HepG2 (cell line): ENCODE measurements around the gene XPNPEP3. TPM values are rescaled to one million over a fixed set of nuclear protein-coding genes. Genes with fewer than 3 reads are reported as not detected.

ENCODE experiments used
- ATAC-seq: fragments of 200-7000 bp; cut with Tn5 transposase; 3 replicates; pipeline ENCODE4 v1.9.1; 2020; ENCODE audit warnings: mild to moderate bottlenecking, moderate library complexity
- BruUV-seq: library from RNA; stranded (reverse); fragments of 400-500 nt; replicated peaks from 2 replicates; lab custom pipeline; 2021; lab: Mats Ljungman, UMichigan
- CTCF ChIA-PET: fragments of 300-600 bp; formaldehyde crosslinking; extraction: SDS; loops from one replicate; lab custom pipeline; 2021; ENCODE audit warnings: low total read pairs, inconsistent platforms, low intra/inter-chr PET ratio; lab: Yijun Ruan, JAX
- POLR2A ChIA-PET: fragments of 350-600 bp; sonication (Branson Sonifier 250); formaldehyde crosslinking; loops from one replicate; lab custom pipeline; 2020; ENCODE audit warnings: antibody characterized with exemption, inconsistent platforms; lab: Yijun Ruan, JAX
- DNase-seq: peaks from one replicate; pipeline ENCODE4 v3.0.0-alpha.2; 2015; ENCODE audit warnings: low spot score
- FAIRE-seq: peaks from 3 replicates; lab custom pipeline; 2011; peaks lifted over from hg19 to GRCh38; lab: Jason Lieb, UNC
- H2AFZ ChIP-seq: one replicate; pipeline ENCODE4 v1.6.1; 2011; ENCODE audit warnings: low read length, inconsistent platforms
- H3K27ac ChIP-seq: fragments of 300-600 bp; 3 replicates; pipeline ENCODE4 v1.8.0; 2011; ENCODE audit warnings: mixed run types, mild to moderate bottlenecking, mixed read lengths, low read length, inconsistent platforms; ENCODE audit not compliant: insufficient read depth; ENCODE audit errors: extremely low read length
- H3K27me3 ChIP-seq, 2 experiments: fragments of 200-600 bp in 1 of 2; 2 replicates in 1 of 2; 3 replicates in 1 of 2; pipeline versions ENCODE4 v1.6.0 to v1.8.0; 2011; ENCODE audit warnings: low read length in 2 of 2, mild to moderate bottlenecking in 2 of 2, moderate library complexity in 2 of 2, inconsistent platforms in 1 of 2; ENCODE audit not compliant: insufficient read depth in 2 of 2, control insufficient read depth in 1 of 2
- H3K36me3 ChIP-seq, 2 experiments: fragments of 200-600 bp in 1 of 2; replicated peaks in 1 of 2; 2 replicates in 1 of 2; 3 replicates in 1 of 2; pipeline versions ENCODE4 v1.5.1 to v1.8.0; 2011; ENCODE audit warnings: low read length in 2 of 2, inconsistent platforms in 1 of 2; ENCODE audit not compliant: insufficient read depth in 2 of 2, control insufficient read depth in 1 of 2
- H3K4me1 ChIP-seq: 2 replicates; pipeline ENCODE4 v1.5.1; 2012; ENCODE audit warnings: low read length, inconsistent platforms; ENCODE audit not compliant: insufficient read depth
- H3K4me2 ChIP-seq: 2 replicates; pipeline ENCODE4 v1.6.0; 2011; ENCODE audit warnings: low read depth, low read length, inconsistent platforms
- H3K4me3 ChIP-seq, 3 experiments: fragments of 200-600 bp in 1 of 3; sonication (generic), shearing (Covaris generic) in 1 of 3; replicated peaks in 1 of 3; 2 replicates each; pipeline ENCODE4 v1.5.1; 2011 to 2016; ENCODE audit warnings: low read length in 3 of 3, inconsistent platforms in 2 of 3, low read depth in 2 of 3, mild to moderate bottlenecking in 2 of 3, control low read depth in 1 of 3, mixed read lengths in 1 of 3; ENCODE audit not compliant: insufficient read depth in 1 of 3
- H3K79me2 ChIP-seq: one replicate; pipeline ENCODE4 v1.6.1; 2011; ENCODE audit warnings: low read length, inconsistent platforms; ENCODE audit not compliant: insufficient read depth
- H3K9ac ChIP-seq: 2 replicates; pipeline ENCODE4 v1.6.0; 2011; ENCODE audit warnings: mild to moderate bottlenecking, low read depth, low read length, inconsistent platforms; ENCODE audit not compliant: insufficient read depth
- H3K9me3 ChIP-seq: 2 replicates; pipeline ENCODE4 v1.5.1; 2012; ENCODE audit warnings: mild to moderate bottlenecking, low read length
- H4K20me1 ChIP-seq: 2 replicates; pipeline ENCODE4 v1.6.0; 2011; ENCODE audit warnings: inconsistent platforms, mild to moderate bottlenecking, low read length, moderate library complexity; ENCODE audit not compliant: insufficient read depth
- ATM ChIP-seq: fragments of 450-650 bp; IDR thresholded peaks from 2 replicates; pipeline ENCODE4 v1.7.1; 2017; ENCODE audit warnings: mild to moderate bottlenecking, borderline replicate concordance
- CCDC6 ChIP-seq: sonication (generic); formaldehyde crosslinking; IDR thresholded peaks from 2 replicates; pipeline ENCODE4 v1.8.1; 2022; ENCODE audit warnings: mild to moderate bottlenecking, missing genetic modification reagents, moderate library complexity
- FOXP1 ChIP-seq, 2 experiments: fragments of 450-650 bp in 1 of 2; IDR thresholded peaks; 2 replicates each; pipeline ENCODE4 v1.6.1; 2017 to 2018; ENCODE audit warnings: antibody characterized with exemption in 1 of 2
- GABPA ChIP-seq, 2 experiments: IDR thresholded peaks; 2 replicates each; pipeline ENCODE4 v1.6.1; 2011 to 2016; ENCODE audit warnings: low read depth in 2 of 2, low read length in 1 of 2, missing biosample characterization in 1 of 2, missing genetic modification characterization in 1 of 2
- KAT7 ChIP-seq: IDR thresholded peaks from 2 replicates; pipeline ENCODE4 v1.6.1; 2018; ENCODE audit warnings: borderline replicate concordance, missing compliant biosample characterization
- MXI1 ChIP-seq: IDR thresholded peaks from 3 replicates; pipeline ENCODE4 v1.6.1; 2012; ENCODE audit warnings: low read depth, low read length, inconsistent platforms, borderline replicate concordance
- REXO4 ChIP-seq: sonication (generic); formaldehyde crosslinking; IDR thresholded peaks from 2 replicates; pipeline ENCODE4 v1.8.0; 2022; ENCODE audit warnings: missing genetic modification reagents, mild to moderate bottlenecking, borderline replicate concordance
- RFXANK ChIP-seq: IDR thresholded peaks from 2 replicates; pipeline ENCODE4 v1.6.1; 2016
- TGIF2 ChIP-seq: IDR thresholded peaks from 2 replicates; pipeline ENCODE4 v1.6.1; 2016; ENCODE audit warnings: control low read depth, missing compliant biosample characterization
- WIZ ChIP-seq: sonication (generic); formaldehyde crosslinking; IDR thresholded peaks from 2 replicates; pipeline ENCODE4 v1.5.1; 2020; ENCODE audit warnings: mild to moderate bottlenecking, missing genetic modification reagents
- ZBED4 ChIP-seq: sonication (generic); formaldehyde crosslinking; IDR thresholded peaks from 2 replicates; pipeline ENCODE4 v1.4.0; 2020; ENCODE audit warnings: missing genetic modification reagents, borderline replicate concordance
- ZBTB33 ChIP-seq: sonication (generic); formaldehyde crosslinking; IDR thresholded peaks from 2 replicates; pipeline ENCODE4 v1.4.0; 2020; ENCODE audit warnings: missing genetic modification reagents
- ZNF331 ChIP-seq: sonication (generic); formaldehyde crosslinking; IDR thresholded peaks from 2 replicates; pipeline ENCODE4 v1.4.0; 2020; ENCODE audit warnings: missing genetic modification reagents
- ZNF777 ChIP-seq: sonication (generic); formaldehyde crosslinking; IDR thresholded peaks from 2 replicates; pipeline ENCODE4 v1.4.0; 2020; ENCODE audit warnings: missing genetic modification reagents
- WGBS: methylation state at CpG from one replicate; pipeline ENCODE4 v1.1.6; 2017; ENCODE audit warnings: low lambda C conversion rate; 5-methylcytosine and 5-hydroxymethylcytosine counted together
- in situ Hi-C: cut with HindIII; loops from 2 replicates; pipeline ENCODE4 v1.10.0; 2017; ENCODE audit warnings: low pct_unique_long_range_greater_than_20kb; ENCODE audit not compliant: extremely low pct_ligation_motif_present
- intact Hi-C: fragments of 100-400 bp; cut with micrococcal nuclease; formaldehyde crosslinking; loops from one replicate; pipeline ENCODE4 v1.10.0; 2022; ENCODE audit not compliant: unreplicated experiment
- polyA plus RNA-seq, 8 experiments: library from polyadenylated mRNA; depleted of rRNA in 3 of 8; stranded (reverse) in 7 of 8; unstranded in 1 of 8; fragments of >200 nt; fragmentation: Illumina TruSeq in 4 of 8; extraction: Trizol in 4 of 8; gene quantifications; 2 replicates each; pipeline versions ENCODE4 v1.2.1 to v1.2.3, GENCODE V29; 2011 to 2016; ENCODE audit warnings: low read depth in 4 of 8, missing spikeins in 1 of 8, mixed read lengths in 1 of 8; ENCODE audit not compliant: insufficient read depth in 1 of 8
- total RNA-seq, 5 experiments: library from RNA; depleted of rRNA; stranded (reverse); fragments of >200 nt; fragmentation: Illumina TruSeq; extraction: Trizol; gene quantifications; 2 replicates each; pipeline ENCODE4 v1.2.3, GENCODE V29; 2016; ENCODE audit warnings: low read depth in 1 of 5
- TF ChIP-seq, protein P1 (sequence below): IDR thresholded peaks from 2 replicates; pipeline ENCODE4 v1.6.1; 2012; ENCODE audit warnings: low read depth, low read length, improper control_type of control experiment

XPNPEP3 gene
- total and polyA plus RNA-seq, 2 of the 13 experiments (the other 11 are each of a cell fraction or from before 2014, with no cell fraction given) = 10.3 to 14.0 TPM

- peaks cover 8 to 83% of the 10 kb centered on the region in 2 experiments for H3K36me3 ChIP-seq
- in situ Hi-C loops = no loop called here
- 98% methylated on average over 3 of the region's 3 CpGs for WGBS
Observed at GRCh38 chr22:40838486-40838885, 18.5 kb upstream of the XPNPEP3 start.

More at GRCh38 chr22:40838486-40838885, 18.5 kb upstream of the XPNPEP3 start:
- FAIRE-seq (no peak), ATAC-seq (no peak), DNase-seq (no peak)
- no peaks in the 10 kb centered on the region for H4K20me1 ChIP-seq
- peaks cover 8% of the 10 kb centered on the region for H3K4me1 ChIP-seq
- no peaks in the 10 kb centered on the region for H3K9me3 ChIP-seq
- no peak overlapping the region for H3K4me3 ChIP-seq
- no peak overlapping the region for H2AFZ ChIP-seq
- no peak overlapping the region for H3K27ac ChIP-seq
- peaks cover 13% of the 10 kb centered on the region for H3K79me2 ChIP-seq
- H3K27me3 ChIP-seq = no peaks in the 10 kb centered on the region
- H3K9ac ChIP-seq = no peak overlapping the region
- no peak overlapping the region for H3K4me2 ChIP-seq
- TF ChIP-seq FOXP1 (IDR thresholded peaks at IDR 0.05) (no peak), FOXP1 (CRISPR knock-in tag; IDR thresholded peaks at IDR 0.05) (no peak), GABPA (IDR thresholded peaks at IDR 0.05; ENCODE audit: low read depth, low read length) (no peak), GABPA (CRISPR knock-in tag; IDR thresholded peaks at IDR 0.05; ENCODE audit: low read depth) (no peak), ZBED4 (CRISPR knock-in tag) (no peak), MXI1 (no peak), CCDC6 (CRISPR knock-in tag) (no peak), ZBTB33 (CRISPR knock-in tag) (no peak), KAT7 (CRISPR knock-in tag) (no peak), REXO4 (CRISPR knock-in tag) (no peak), TGIF2 (no peak), ZNF331 (CRISPR knock-in tag) (no peak), ZNF777 (no peak), RFXANK (CRISPR knock-in tag) (no peak), WIZ (CRISPR knock-in tag) (no peak), ATM (no peak)
- TF ChIP-seq, protein P1, sequence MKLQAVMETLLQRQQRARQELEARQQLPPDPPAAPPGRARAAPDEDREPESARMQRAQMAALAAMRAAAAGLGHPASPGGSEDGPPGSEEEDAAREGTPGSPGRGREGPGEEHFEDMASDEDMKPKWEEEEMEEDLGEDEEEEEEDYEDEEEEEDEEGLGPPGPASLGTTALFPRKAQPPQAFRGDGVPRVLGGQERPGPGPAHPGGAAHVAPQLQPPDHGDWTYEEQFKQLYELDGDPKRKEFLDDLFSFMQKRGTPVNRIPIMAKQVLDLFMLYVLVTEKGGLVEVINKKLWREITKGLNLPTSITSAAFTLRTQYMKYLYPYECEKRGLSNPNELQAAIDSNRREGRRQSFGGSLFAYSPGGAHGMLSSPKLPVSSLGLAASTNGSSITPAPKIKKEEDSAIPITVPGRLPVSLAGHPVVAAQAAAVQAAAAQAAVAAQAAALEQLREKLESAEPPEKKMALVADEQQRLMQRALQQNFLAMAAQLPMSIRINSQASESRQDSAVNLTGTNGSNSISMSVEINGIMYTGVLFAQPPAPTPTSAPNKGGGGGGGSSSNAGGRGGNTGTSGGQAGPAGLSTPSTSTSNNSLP = no peak
- intact Hi-C loops = no loop called here
- POLR2A ChIA-PET = no interaction called here
- CTCF ChIA-PET = no interaction called here
- no TSS peak for BruUV-seq
